Superior temporal gyrus (tissue), 1 donor: Measurements from ENCODE around the gene SMG6.
"Not testable (repeated sequence)": the region's sequence is repeated elsewhere in the genome, so short reads cannot be mapped to it uniquely, and the experiment has no call there.

Experiments
- DNase-seq: peaks from one replicate; pipeline ENCODE4 v3.0.0-alpha.2; 2016; ENCODE audit errors: extremely low spot score

Gene SMG6

DNA sequence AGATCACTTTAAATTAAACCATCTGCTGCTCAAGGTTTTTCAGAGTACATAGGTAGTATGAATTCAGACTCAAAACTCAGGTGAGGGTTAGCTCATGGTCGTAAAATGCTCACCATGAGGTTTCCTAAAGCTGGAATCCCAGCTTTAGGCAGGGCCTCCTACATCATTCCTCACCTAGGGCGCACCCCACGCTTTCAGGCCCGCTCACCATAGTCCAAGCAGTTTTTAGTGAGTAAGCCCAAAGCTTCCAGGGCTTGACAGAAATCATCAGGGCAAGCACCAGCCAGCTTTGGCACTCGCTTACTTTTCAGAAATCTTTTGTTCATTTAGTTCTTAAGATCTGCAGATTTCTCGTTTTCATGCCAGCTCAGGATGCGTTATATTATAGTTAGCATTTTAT lies 158.9 kb downstream of the SMG6 start:
- no peak for DNase-seq

DNA sequence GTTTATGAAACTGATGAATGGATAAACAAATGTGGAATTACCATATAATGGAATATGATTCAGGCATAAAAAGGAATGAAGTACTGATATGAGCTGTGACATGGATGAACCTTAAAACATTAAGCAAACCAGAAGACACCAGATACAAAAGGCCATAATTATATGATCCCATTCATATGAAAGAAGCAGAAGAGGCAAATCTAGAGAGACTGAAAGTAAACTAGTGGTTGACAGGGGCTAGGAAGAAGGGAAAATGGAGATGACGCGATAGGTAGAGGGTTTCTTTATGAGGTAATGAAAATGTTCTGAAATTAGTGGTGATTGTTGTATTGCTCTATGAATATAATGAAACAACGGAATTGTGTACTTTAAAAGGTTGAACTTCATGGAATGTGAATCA lies 160.3 kb downstream of the SMG6 start:
- no peak for DNase-seq

DNA sequence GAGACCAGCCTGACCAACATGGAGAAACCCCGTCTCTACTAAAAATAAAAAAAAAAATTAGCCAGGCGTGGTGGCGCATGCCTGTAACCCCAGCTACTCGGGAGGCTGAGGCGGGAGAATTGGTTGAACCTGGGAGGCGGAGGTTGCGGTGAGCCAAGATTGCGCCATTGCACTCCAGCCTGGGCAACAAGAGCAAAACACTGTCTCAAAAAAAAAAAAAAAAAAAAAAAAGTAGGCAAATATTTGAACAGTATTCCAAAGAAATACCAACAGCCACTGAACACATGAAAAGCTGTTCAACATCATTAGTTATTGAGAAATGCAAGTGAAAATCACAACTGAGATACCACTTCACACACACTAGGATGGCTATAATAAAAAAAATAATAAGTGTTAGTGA lies 160.9 kb downstream of the SMG6 start:
- DNase-seq = not testable (repeated sequence)

DNA sequence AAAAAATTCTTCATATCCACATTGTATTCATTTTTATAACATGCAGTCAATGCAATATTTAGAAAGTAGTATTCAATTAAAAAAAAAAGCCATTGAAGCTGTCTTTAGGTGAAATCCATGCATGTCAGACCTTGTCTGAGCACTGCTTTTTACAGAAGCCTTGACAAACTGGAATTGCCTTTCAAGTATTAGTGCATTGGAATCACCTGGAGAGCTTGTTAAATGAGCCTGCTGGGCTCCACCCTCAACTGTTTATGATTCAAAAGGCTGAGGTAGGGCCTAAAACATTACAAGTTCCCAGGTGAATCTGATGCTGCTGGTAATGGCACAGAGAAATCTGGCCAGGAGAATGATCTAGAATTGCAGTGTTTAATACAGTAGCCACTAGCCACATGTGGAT lies 162.9 kb downstream of the SMG6 start:
- DNase-seq = no peak

DNA sequence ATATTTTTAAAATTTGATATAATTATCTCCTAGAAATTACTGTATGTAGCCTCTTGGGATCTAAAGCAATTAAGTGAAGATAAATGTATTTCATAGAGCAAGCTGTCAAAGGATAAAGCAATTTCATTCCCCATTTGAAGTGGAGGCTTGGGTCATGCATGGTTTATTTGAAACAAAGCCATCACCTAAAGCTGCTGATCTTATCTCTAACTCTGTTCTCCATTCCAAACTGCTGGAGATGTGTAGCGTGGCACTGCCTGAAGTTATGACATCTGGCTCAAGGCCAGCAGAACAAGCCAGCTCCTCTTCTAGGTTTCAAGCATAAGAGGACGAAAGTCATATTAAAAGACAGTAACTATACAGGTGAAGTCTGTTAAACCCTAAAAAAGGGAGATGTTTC lies 164.8 kb downstream of the SMG6 start:
- DNase-seq = no peak

DNA sequence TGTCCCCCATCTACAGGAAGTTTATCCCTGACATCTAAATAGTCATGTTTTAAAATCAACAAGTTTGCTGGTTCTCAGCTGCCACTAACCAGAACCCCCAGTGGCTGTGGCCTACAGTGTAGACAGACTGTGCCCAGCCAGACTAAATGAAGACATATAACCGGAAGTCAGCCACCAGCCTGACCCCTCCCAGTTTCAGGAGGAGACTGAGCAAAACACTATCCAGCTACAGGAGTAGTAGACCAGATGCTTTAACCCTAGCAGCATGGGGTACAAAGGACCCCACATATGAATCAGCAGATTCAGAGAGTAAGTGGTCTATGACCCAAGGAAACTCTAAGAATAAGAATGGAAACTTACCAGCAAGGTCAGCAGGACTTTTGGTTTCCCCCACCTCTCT lies 165.3 kb downstream of the SMG6 start:
- no peak for DNase-seq

DNA sequence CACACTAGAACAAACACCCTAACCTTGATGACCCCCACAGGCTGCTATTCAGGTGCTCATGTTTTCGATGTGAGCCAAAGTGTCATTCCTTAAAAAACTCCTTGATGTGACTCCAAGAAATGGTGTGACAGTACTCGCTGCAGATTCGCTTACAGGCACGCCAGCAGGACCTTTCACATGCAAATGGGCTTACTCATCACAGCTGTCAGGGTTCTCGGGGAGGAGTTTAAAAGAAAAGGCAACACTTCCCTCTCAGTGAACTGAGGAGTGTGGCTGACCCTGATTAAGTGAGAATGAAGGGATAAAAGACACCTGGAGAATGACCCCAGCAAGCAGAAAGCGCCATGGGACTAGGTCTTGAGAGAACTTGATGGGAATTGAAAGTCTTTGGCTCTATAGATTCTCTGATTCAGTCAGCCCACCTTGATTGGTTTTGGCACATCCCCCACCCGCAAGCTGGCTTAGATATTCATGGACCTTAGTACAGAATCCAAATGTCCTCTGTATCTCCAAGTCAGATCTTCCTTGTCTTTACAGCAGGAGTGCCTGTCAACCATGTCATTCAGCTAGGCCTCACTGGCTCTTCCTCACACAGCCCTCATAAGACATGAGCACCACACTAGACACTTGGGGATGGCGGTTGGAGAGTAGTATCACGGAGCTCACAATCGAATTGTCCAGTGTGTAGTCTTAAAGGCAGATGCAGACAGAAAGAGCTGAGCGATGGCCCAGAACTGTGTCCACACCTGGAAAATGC lies 166.1 kb downstream of the SMG6 start:
- DNase-seq = no peak

DNA sequence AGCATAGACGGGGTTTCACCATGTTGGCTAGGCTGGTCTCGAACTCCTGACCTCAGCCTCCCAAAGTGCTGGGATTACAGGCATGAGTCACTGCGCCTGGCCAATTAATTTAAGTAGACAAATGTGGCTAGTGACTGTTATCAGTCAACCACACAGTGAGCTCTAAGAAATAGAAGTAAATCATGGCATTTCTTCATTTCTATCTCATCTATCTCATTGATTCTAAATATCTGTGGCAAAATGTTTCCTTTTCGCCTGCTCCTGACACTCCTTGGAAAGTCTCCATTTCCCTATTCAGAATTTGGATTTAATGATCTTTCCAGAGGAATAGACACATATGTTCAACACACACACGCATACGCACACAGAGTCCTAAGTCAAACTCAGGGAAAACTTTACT lies 167.3 kb downstream of the SMG6 start:
- DNase-seq = no peak

DNA sequence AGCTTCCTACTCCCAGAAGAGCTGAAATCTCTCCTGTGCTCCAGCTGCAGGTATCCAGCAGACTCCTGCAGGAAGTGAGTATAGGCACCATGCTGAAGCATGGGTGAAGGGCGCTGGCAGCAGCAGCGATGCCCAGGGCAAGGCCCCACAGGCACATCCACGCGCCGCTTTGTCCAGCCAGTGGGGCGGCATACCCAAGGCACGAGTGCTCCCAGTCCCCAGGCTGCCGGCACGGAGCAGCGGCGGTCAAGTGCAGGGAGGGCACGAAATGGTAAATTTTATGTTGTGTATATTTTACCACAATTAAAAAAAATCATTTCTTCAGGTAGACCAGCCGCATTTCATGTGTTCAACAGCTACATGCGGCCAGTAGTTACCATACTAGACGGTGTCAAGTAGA lies 175.6 kb downstream of the SMG6 start:
- DNase-seq = no peak

DNA sequence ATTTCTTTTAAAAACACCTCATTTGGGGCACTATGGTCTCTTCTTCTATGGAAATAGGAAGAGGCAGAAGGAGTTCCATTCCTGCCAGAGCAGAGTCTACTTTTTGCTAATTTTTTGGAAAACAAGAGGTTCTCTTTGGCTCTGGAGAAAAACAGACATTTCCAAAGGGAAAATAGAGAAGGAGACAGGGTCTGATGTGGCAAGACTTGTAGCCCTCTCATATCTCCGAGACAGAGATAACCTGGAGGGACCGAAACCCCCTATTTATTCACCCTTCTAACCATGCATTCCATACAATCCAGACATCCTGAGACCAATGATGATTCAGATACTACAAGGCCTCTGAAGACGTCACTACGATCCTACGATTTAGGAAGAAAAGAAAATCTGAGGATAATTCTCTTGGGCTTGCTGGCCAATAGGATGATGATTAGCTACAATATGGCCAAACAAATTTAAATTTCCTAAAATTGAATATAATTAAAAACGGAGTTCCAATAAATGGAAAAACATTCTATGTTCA lies 178.5 kb downstream of the SMG6 start:
- no peak for DNase-seq

DNA sequence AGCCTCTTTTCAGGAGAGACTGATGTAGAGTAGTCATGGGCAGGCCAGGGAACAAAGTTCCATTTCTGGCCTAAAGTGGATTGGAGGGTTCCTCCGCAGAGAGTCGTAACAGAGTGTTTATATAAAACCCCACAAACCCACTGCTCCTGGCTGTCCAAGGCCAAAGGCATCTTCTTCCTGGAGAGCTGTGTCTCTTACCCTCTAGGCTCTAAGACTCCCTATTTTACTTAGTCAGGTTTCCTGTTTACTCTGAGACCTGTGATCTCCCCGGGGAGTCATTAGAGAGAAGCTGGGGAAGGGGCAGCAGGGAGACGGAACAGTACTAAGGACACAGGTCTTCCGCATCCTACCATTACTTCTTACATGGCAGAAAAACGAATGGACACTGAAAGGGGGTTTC lies 179.2 kb downstream of the SMG6 start:
- no peak for DNase-seq

DNA sequence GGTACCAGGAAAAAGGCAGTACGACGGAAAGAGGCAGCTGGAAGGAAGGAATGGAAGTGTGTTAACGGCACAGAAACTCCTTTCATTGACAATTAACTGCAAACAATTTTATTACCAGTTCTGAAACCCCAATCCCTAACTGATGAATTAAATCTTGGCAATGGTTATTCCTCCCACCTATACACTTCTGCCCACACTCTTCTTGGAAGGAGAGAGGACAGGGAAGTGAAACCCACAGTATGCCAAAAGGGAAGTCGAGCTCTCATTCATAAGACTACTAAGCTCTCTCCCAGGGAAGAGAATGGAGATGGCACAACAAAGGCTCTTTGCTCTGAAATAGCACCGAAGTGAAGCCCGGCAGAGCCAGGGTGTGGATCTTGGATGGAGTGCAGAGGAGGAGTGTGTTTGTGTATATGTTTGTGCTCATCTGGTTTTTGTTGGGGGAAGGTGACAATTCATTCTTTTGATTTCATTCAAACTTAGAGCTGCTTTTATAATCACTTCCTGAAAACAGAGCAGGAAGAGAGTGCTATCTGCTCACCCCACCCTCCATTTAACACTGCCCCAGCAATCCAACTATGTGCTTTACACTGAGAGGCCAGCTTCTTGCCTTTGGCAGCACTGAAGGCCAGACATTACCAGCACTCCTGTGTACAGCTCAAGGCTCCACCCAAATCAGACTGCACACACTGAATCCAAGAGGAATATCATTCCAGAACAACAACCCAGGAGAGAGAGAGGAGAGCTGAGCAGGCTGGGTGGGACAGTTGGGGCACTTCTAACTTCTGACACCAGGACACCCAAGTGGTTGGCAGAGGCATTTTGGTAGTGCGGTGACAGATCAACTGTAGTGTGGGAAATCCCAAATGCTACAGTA lies 180.0 kb downstream of the SMG6 start:
- peak; percentile 68 for DNase-seq

DNA sequence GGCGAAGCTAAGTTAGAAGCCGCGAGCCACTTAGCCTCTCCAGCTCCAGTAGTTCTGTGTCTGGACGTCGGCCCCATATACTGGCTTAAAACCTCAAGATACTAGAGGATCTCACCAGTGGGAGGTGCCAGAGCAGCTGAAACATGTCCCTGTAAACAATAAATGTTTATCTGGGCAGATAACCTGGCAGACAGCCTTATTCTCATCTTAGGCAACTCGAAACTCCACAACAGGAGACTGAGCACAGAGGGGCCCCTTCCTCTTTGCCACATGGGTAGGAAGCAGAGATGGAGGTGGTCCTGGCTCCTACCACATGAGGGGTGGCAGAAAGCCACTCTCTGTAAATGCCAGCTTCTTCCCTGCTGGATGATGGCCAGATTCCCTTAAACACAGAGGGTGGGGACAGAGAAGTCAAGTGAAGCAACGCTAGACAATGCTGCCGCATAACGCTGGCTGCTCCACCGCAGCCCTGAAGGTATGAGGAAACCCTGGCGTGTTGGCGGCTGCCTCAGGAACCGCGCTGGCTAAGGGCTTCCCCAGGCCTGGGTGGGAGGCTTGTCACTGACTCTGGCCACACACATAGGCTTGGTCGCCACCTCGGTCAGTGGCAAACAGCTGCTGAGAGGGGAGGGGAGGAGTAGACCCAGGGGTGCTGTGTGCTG lies 180.8 kb downstream of the SMG6 start:
- peak; percentile 53 for DNase-seq

DNA sequence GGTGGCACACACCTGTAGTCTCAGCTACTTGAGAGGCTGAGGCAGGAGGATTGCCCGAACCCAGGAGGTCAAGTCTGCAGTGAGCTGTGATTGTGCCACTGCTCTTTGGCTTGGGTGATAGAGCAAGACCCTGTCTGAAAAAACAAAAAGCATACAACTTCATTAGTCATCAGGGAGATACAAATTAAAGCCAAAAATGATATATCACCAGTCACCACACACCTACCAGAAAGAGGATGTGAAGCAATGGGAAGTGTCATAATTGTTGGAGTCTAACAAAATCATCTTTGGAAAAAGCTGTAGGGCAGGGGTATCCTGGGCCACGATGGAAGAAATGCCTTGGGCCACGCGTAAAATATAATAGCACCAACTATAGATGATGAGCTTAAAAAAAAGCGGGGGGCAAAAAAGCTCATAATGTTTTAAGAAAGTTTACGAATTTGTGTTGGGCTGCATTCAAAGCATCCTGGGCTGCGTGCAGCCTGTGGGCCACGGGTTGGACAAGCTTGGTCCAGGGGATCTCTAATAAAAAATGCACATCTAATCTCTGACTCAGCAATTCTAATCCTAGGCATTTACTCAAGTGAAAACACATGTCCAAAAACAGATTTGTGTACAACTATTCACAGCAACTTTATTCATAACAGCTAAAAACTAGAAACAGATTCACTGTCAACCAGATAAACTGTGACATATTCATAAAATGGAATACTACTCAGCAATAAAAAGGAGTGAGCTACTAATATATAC lies 182.8 kb downstream of the SMG6 start:
- DNase-seq = no peak

DNA sequence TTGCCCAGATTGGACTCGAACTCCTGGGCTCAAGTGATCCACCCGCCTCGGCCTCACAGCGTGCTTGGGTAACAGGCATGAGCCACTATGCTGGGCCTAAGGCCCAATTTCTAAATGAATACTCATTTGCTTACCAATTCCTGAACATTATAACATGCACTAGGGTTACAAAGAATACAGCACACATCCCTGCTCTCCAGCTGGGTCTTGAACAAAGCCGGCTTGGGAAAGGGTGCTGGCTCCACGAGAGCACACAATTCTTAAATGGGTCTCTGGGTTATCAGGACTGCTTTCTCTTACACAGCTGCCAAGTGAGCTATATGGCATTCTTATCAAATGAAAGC lies 190.3 kb downstream of the SMG6 start:
- no peak for DNase-seq

DNA sequence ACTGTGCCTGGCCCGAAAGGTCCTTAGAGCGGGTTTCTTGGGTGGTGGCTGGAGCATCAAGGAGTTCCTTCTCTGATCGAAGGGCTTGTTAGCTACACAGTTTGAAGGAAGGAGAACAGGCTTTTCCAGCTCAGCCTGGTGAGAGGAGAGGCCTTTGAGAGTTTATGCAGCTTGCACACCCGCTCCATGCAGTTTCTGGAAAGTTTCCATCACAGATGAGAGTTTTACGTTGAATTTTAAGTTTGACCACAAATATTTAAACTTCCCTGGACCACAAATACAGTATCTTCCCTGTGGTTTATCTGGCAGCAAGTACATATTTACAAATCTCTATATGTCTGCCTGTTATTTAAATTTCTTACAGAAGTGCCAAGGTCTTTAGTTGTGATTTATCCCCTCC lies 191.9 kb downstream of the SMG6 start:
- DNase-seq = no peak

DNA sequence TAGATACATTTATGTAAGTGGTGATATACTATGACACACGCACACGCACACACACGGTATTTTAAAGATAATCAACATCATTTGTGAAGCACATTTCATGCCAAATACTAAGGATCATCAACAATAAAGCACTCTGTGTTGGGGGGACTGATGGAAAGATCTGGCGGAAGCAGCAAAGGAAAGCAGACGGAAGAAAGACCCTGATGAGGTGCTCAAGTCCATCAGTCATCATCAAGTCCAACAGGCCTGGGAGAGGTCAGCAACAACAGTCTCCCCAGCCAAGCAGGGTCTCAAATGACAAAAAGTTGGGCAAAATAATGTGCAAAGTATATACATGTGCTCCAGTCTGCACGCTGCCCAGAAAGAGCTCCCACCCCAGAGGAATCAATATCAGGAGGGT lies 193.1 kb downstream of the SMG6 start:
- DNase-seq = no peak

DNA sequence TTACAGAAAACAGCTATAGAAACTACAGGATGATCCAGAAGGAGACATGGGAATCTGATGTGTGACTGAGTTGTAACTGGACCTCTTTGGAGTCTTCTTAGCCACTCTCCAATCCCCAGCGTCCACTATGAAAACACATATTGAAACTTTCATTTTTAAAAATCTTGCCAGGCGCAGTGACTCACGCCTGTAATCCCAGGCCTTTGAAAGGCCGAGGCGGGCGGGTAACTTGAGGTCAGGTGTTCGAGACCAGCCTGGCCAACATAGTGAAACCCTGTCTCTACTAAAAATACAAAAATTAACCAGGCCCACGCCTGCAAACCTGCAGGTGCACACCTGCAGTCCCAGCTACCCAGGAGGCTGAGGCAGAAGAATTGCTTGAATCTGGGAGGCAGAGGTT lies 195.4 kb downstream of the SMG6 start:
- DNase-seq = no peak

DNA sequence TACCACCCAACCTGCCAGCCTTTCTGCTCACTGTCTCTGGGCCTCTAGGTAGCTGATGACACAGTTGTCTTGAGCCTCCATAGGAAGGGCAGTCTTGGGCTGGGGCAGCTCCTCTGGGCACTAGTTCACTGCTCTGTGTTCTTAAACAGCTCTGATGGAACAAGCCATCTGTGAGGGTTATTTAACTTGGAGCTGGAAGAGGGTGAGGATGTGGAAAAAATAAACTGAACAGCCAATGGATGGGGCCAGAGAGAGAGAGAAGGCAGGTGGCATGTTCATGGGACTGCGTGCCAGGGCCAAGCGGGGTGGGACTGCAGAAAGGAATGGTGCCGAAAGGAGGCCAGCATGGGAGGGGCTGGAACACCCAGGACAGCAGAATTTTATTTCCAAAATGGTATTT lies 196.1 kb downstream of the SMG6 start:
- DNase-seq = no peak

DNA sequence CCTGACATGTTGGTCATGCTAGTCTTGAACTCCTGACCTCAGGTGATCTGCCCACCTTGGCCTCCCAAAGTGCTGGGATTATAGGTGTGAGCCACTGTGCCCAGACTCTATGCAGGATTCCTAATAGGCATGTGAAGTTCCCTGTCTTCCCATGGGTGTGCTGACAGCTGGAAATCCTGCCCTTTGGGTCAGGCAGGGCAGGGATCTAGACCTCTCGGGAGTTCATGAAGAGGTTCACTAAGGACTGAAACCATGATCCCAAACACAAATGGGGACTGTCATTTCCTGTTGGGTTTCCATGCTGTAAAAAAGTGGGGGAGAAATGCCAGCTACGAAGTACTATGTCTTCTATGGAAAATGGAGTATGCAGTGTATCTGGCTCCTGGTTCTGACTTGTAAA lies 196.5 kb downstream of the SMG6 start:
- DNase-seq = no peak

DNA sequence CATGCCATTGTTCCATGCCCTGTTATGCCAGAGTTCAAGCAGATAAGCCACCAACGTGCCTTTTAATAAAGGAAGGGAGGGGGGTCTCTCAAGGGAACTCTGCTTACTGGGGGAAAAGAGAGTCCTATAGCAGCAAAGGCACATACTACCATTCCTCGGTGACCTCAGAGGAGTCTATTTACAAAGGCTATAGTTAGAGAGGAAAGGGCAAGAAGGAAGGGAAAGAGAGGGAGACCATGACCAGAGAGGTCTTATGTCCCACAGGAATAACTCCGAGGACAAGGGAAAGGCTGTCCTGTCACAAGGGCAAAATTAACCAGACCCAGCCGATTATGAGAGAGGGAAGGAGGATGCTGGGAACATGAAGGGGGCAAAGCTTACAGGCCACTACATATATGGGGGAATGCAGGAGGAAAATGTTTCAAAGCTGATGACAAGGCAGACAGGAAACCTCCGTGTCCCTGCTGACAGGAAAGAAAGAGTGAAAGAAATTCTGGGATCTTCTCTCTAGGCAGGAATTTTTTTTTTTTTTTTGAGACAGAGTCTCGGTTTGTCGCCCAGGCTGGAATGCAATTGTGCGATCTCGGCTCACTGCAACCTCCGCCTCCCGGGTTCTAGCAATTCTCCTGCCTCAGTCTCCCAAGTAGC lies 197.2 kb downstream of the SMG6 start:
- DNase-seq = no peak
